ENCODE measurements around the gene FLCN.

Gene FLCN

GRCh38 chr17:17220529-17220928 lies 16.4 kb downstream of the FLCN start:
- H3K27me3 ChIP-seq (ENCODE audit: low read length) = no peaks in the 10 kb centered on the region
- H3K4me3 ChIP-seq (ENCODE audit: insufficient read depth, low read length, poor library complexity, severe bottlenecking) = no peak overlapping the region
- no peak overlapping the region for H3K4me2 ChIP-seq (ENCODE audit: low read depth, low read length, poor library complexity, severe bottlenecking)
- H3K9me3 ChIP-seq (ENCODE audit: insufficient read depth, low read length) = no peaks in the 10 kb centered on the region
- H3F3A ChIP-seq (ENCODE audit: insufficient read depth) = no peaks in the 10 kb centered on the region
- no peak for TF ChIP-seq EZH2phosphoT487 (conservative IDR thresholded peaks at IDR 0.05; ENCODE audit: low read length)
- no peak for TF ChIP-seq CTCF (IDR thresholded peaks at IDR 0.05; ENCODE audit: insufficient read depth, low read length, poor library complexity, severe bottlenecking)
- no peak overlapping the region for H2AFZ ChIP-seq (ENCODE audit: low read depth, low read length, severe bottlenecking)
- no peaks in the 10 kb centered on the region; the same call in 1 of the 2 replicates for H3K36me3 ChIP-seq (ENCODE audit: low read length)
- H3K79me2 ChIP-seq (ENCODE audit: insufficient read depth, low read length) = no peaks in the 10 kb centered on the region
- H3K9me2 ChIP-seq (replicated peaks; ENCODE audit: insufficient read depth, low read length) = no peaks in the 10 kb centered on the region
- H3K9ac ChIP-seq (ENCODE audit: low read length) = no peak overlapping the region
- H3K27ac ChIP-seq (ENCODE audit: low read depth, low read length) = no peak overlapping the region
- H4K20me1 ChIP-seq (ENCODE audit: low read depth, low read length) = no peaks in the 10 kb centered on the region

GRCh38 chr17:17217995-17218394 lies 19.0 kb downstream of the FLCN start:
- no peak overlapping the region for H3K4me3 ChIP-seq (ENCODE audit: insufficient read depth, low read length, poor library complexity, severe bottlenecking)
- no peaks in the 10 kb centered on the region for H3K36me3 ChIP-seq (ENCODE audit: low read length)
- TF ChIP-seq CTCF (IDR thresholded peaks at IDR 0.05; ENCODE audit: insufficient read depth, low read length, poor library complexity, severe bottlenecking) (no peak), EZH2phosphoT487 (conservative IDR thresholded peaks at IDR 0.05; ENCODE audit: low read length) (no peak)
- no peaks in the 10 kb centered on the region for H3K79me2 ChIP-seq (ENCODE audit: insufficient read depth, low read length)
- no peak overlapping the region for H3K27ac ChIP-seq (ENCODE audit: low read depth, low read length)
- no peak overlapping the region for H3K9ac ChIP-seq (ENCODE audit: low read length)
- H3K4me2 ChIP-seq (ENCODE audit: low read depth, low read length, poor library complexity, severe bottlenecking) = no peak overlapping the region
- no peaks in the 10 kb centered on the region for H3F3A ChIP-seq (ENCODE audit: insufficient read depth)
- H3K9me3 ChIP-seq (ENCODE audit: insufficient read depth, low read length) = no peaks in the 10 kb centered on the region
- H3K27me3 ChIP-seq (ENCODE audit: low read length) = no peaks in the 10 kb centered on the region
- no peaks in the 10 kb centered on the region for H3K9me2 ChIP-seq (replicated peaks; ENCODE audit: insufficient read depth, low read length)
- no peaks in the 10 kb centered on the region for H4K20me1 ChIP-seq (ENCODE audit: low read depth, low read length)
- no peak overlapping the region for H2AFZ ChIP-seq (ENCODE audit: low read depth, low read length, severe bottlenecking)

- no peak overlapping the region for H3K9ac ChIP-seq (ENCODE audit: low read length)
- no peak overlapping the region for H3K4me2 ChIP-seq (ENCODE audit: low read depth, low read length, poor library complexity, severe bottlenecking)
- H2AFZ ChIP-seq (ENCODE audit: low read depth, low read length, severe bottlenecking) = no peak overlapping the region
- no peaks in the 10 kb centered on the region for H3K27me3 ChIP-seq (ENCODE audit: low read length)
- no peaks in the 10 kb centered on the region for H3K36me3 ChIP-seq (ENCODE audit: low read length)
- H3K79me2 ChIP-seq (ENCODE audit: insufficient read depth, low read length) = no peaks in the 10 kb centered on the region
- H3F3A ChIP-seq (ENCODE audit: insufficient read depth) = no peaks in the 10 kb centered on the region
- no peak overlapping the region for H3K27ac ChIP-seq (ENCODE audit: low read depth, low read length)
- H3K4me3 ChIP-seq (ENCODE audit: insufficient read depth, low read length, poor library complexity, severe bottlenecking) = no peak overlapping the region
- no peaks in the 10 kb centered on the region for H3K9me3 ChIP-seq (ENCODE audit: insufficient read depth, low read length)
- TF ChIP-seq EZH2phosphoT487 (conservative IDR thresholded peaks at IDR 0.05; ENCODE audit: low read length) = no peak
- TF ChIP-seq CTCF (IDR thresholded peaks at IDR 0.05; ENCODE audit: insufficient read depth, low read length, poor library complexity, severe bottlenecking) = no peak
- no peaks in the 10 kb centered on the region for H3K9me2 ChIP-seq (replicated peaks; ENCODE audit: insufficient read depth, low read length)
- H4K20me1 ChIP-seq (ENCODE audit: low read depth, low read length) = no peaks in the 10 kb centered on the region
Observed at GRCh38 chr17:17216776-17217175, 20.2 kb downstream of the FLCN start.
